Measurements from ENCODE around the gene ULK2. TPM values are rescaled to one million over a fixed set of nuclear protein-coding genes. Genes with fewer than 3 reads are reported as not detected.

The ULK2 gene
- total RNA-seq, 1 experiment from 2014 or later: 30.2 TPM

- Histone ChIP-seq H4K20me1 (ENCODE audit: low read length) (no peaks in the 10 kb centered on the region), H3K27ac (ENCODE audit: low read length) (peak overlapping the region; percentile 97), H3K9me2 (replicated peaks; ENCODE audit: low read length) (no peaks in the 10 kb centered on the region), H3K36me3 (ENCODE audit: low read depth, low read length) (no peaks in the 10 kb centered on the region), H3K4me3 (ENCODE audit: low read length) (no peak overlapping the region), H3K27me3 (ENCODE audit: low read length) (no peaks in the 10 kb centered on the region), H3K4me2 (ENCODE audit: low read length) (no peak overlapping the region), H3F3A (ENCODE audit: low read length, unreplicated experiment) (peaks cover 4% of the 10 kb centered on the region), H3K9me3 (ENCODE audit: low read length) (no peaks in the 10 kb centered on the region), H2AFZ (ENCODE audit: low read length) (no peak overlapping the region), H3K4me1 (ENCODE audit: insufficient read depth, low read length) (peaks cover 61% of the 10 kb centered on the region), H3K9ac (ENCODE audit: low read length) (no peak overlapping the region), H3K79me2 (ENCODE audit: low read length) (no peaks in the 10 kb centered on the region)
- DNase-seq: peak; percentile 68
- no TSS peak for BruUV-seq (replicated peaks)
- TF ChIP-seq EZH2phosphoT487 (IDR thresholded peaks at IDR 0.05; ENCODE audit: borderline replicate concordance, low read length): no peak
- no peak for TF ChIP-seq CTCF (conservative IDR thresholded peaks at IDR 0.05; ENCODE audit: low read depth, low read length)
- TF ChIP-seq EZH2 (IDR thresholded peaks at IDR 0.05; ENCODE audit: low read length, unreplicated experiment): no peak
- ATAC-seq: no peak
- ChIA-PET POLR2A (ENCODE audit: unreplicated experiment) (no interaction called here), CTCF (no interaction called here)
- intact Hi-C loops (cut with micrococcal nuclease): loop anchor here (5.0 kb wide), 1 partner anchor 239 kb away; no protein-coding TSS in a partner anchor
Observed at GRCh38 chr17:19750835-19751234, 116.9 kb downstream of the ULK2 start.

- Histone ChIP-seq H3K36me3 (ENCODE audit: low read depth, low read length) (no peaks in the 10 kb centered on the region), H4K20me1 (ENCODE audit: low read length) (no peaks in the 10 kb centered on the region), H3K4me1 (ENCODE audit: insufficient read depth, low read length) (peaks cover 66% of the 10 kb centered on the region), H3K4me3 (ENCODE audit: low read length) (no peak overlapping the region), H3F3A (ENCODE audit: low read length, unreplicated experiment) (peaks cover 4% of the 10 kb centered on the region), H3K27ac (ENCODE audit: low read length) (no peak overlapping the region), H3K9me3 (ENCODE audit: low read length) (no peaks in the 10 kb centered on the region), H3K9ac (ENCODE audit: low read length) (no peak overlapping the region), H3K9me2 (replicated peaks; ENCODE audit: low read length) (no peaks in the 10 kb centered on the region), H3K4me2 (ENCODE audit: low read length) (no peak overlapping the region), H3K79me2 (ENCODE audit: low read length) (no peaks in the 10 kb centered on the region), H2AFZ (ENCODE audit: low read length) (no peak overlapping the region), H3K27me3 (ENCODE audit: low read length) (no peaks in the 10 kb centered on the region)
- POLR2A ChIA-PET (ENCODE audit: unreplicated experiment): no interaction called here
- intact Hi-C loops (cut with micrococcal nuclease): loop anchor here (5.0 kb wide), 1 partner anchor 238 kb away; no protein-coding TSS in a partner anchor
- CTCF ChIA-PET: no interaction called here
- TF ChIP-seq EZH2 (IDR thresholded peaks at IDR 0.05; ENCODE audit: low read length, unreplicated experiment) (no peak), EZH2phosphoT487 (IDR thresholded peaks at IDR 0.05; ENCODE audit: borderline replicate concordance, low read length) (no peak), CTCF (conservative IDR thresholded peaks at IDR 0.05; ENCODE audit: low read depth, low read length) (no peak)
- no peak for DNase-seq
- no peak for ATAC-seq
- no TSS peak for BruUV-seq (replicated peaks)
Observed at GRCh38 chr17:19750020-19750572, 117.6 kb downstream of the ULK2 start.

GRCh38 chr17:19748807-19749193 is 118.9 kb downstream of the ULK2 start:
- H4K20me1 ChIP-seq (ENCODE audit: low read length): no peaks in the 10 kb centered on the region
- H3K4me1 ChIP-seq (ENCODE audit: insufficient read depth, low read length): peaks cover 65% of the 10 kb centered on the region

More at GRCh38 chr17:19748807-19749193, 118.9 kb downstream of the ULK2 start:
- TF ChIP-seq EZH2phosphoT487 (IDR thresholded peaks at IDR 0.05; ENCODE audit: borderline replicate concordance, low read length) (no peak), CTCF (conservative IDR thresholded peaks at IDR 0.05; ENCODE audit: low read depth, low read length) (no peak), EZH2 (IDR thresholded peaks at IDR 0.05; ENCODE audit: low read length, unreplicated experiment) (no peak)
- H3K79me2 ChIP-seq (ENCODE audit: low read length): no peaks in the 10 kb centered on the region
- no peaks in the 10 kb centered on the region for H3K36me3 ChIP-seq (ENCODE audit: low read depth, low read length)
- ChIA-PET CTCF (interaction anchor here (0.7 to 1.2 kb wide), 2 partner anchors 14 to 101 kb away, joined by 3 to 4 read pairs; partner anchors contain the start of gene ALDH3A2), POLR2A (ENCODE audit: unreplicated experiment) (interaction anchor here (1.0 kb wide), 1 partner anchor 100 kb away, joined by 6 read pairs; the partner anchor contains the start of gene ALDH3A2)
- no peaks in the 10 kb centered on the region for H3K9me3 ChIP-seq (ENCODE audit: low read length)
- peak overlapping the region; percentile 56; the same call in 1 of the 2 replicates for H2AFZ ChIP-seq (ENCODE audit: low read length)
- peak overlapping the region; percentile 78 for H3K4me2 ChIP-seq (ENCODE audit: low read length)
- peaks cover 4% of the 10 kb centered on the region for H3F3A ChIP-seq (ENCODE audit: low read length, unreplicated experiment)
- BruUV-seq (replicated peaks): TSS peak; percentile 73
- no peaks in the 10 kb centered on the region for H3K27me3 ChIP-seq (ENCODE audit: low read length)
- peak overlapping the region; percentile 83 for H3K27ac ChIP-seq (ENCODE audit: low read length)
- peak overlapping the region; percentile 67 for H3K9ac ChIP-seq (ENCODE audit: low read length)
- H3K4me3 ChIP-seq (ENCODE audit: low read length): peak overlapping the region; percentile 53; the same call in 1 of the 2 replicates
- ATAC-seq (no peak), DNase-seq (no peak)
- H3K9me2 ChIP-seq (replicated peaks; ENCODE audit: low read length): no peaks in the 10 kb centered on the region
- intact Hi-C loops (cut with micrococcal nuclease): no loop called here

Measured in PC-3 (cell line).